SIG-M5 treated with dmso at 0.1 percent for 504 hours (cell line): ENCODE measurements around the gene PGS1.

ENCODE experiments used
- DNase-seq: peaks from one replicate; lab custom pipeline; 2025; ENCODE audit not compliant: unreplicated experiment; lab: John Stamatoyannopoulos, UW

The PGS1 gene

DNA sequence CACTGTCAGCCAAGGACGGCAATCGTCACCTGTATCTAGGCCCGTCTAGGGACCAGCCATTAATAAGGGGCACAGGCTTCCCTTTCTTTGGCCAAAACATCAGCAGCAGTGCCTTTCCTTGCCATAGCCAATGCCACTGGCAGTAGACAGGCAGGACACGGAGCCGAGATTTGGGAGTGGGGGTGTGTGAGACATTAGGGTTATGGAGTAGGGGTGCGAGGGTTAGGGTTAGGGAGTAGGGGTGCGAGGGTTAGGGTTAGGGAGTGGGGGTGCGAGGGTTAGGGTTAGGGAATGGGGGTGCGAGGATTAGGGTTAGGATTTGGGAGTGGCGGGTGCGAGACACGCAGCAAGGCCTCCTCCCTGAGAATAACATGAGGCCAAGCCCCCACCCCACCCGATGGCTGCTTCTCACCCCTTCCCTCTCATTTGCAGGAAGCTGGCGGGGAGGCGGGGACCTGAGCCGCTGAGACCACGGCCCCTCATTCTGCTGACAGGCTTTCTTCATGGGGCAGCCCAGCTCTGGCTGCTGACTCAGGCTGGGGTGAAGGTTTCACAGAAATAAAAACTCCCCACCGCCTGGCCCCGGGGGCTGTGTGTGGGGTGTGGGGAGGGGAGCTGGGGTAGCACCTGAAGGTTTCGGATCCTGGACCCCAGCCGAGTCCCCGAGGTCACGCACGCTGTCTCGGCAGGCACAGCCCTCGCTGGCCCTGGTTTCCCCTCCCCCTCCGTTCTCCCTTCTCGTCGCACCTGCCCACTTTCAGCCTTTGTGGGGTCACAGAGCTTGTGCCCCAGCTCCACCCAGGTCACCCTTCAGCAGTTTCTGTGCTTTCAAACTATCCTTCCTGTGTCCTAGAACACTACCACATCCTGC, 93.8 kb downstream of the PGS1 start:
- DNase-seq = no peak

DNA sequence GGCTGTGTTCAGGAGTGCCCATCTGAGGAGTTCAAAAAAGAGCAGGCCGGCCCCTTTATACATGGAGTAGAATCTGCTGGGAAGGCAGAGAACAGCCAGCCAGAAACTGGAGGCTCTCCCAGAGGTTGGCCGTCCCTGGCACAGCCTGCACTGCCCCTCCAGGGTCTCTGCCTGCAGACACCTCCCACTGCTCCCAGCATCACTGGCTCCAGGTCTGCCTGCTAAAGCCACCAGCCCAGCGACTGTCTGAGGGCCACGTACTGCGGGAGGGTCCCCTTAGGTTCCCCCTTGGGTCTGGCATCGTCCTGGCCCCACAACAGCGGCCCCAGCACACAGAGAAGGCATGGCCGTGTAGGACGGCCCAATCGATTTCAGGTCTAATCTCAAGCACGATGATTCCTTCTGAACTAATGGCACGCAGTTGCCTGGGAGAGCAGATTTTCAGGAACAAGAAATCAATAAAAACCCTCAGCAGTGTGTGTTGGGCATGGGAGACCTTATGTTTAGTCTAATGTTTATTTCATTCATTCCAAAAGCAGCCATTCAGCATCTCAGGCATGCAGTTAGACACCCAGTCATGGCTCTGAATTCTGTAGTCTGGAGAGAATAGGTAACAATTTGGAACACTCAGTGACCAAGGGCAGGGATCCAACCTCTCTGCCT, 95.6 kb downstream of the PGS1 start:
- no peak for DNase-seq
